OCI-LY1 (cell line): Measurements from ENCODE around the gene MARCKSL1.

Experiments used
- H2AFZ ChIP-seq: fragments of 200-600 bp; sonication (generic), shearing (Covaris generic); 2 replicates; pipeline ENCODE4 v1.6.0; 2014; ENCODE audit warnings: antibody characterized with exemption, mild to moderate bottlenecking, low read length
- H3F3A ChIP-seq: fragments of 200-600 bp; sonication (generic), shearing (Covaris generic); 2 replicates; pipeline ENCODE4 v1.6.0; 2014; ENCODE audit warnings: mild to moderate bottlenecking, antibody characterized with exemption, low read length, moderate library complexity; ENCODE audit not compliant: insufficient read depth
- H3K27ac ChIP-seq: fragments of 200-600 bp; sonication (generic); 2 replicates; pipeline ENCODE4 v1.5.1; 2014; ENCODE audit warnings: low read length, mixed run types, mild to moderate bottlenecking, low read depth; ENCODE audit not compliant: poor library complexity, severe bottlenecking
- H3K27me3 ChIP-seq: fragments of 200-600 bp; sonication (generic); 2 replicates; pipeline ENCODE4 v1.6.0; 2014; ENCODE audit warnings: antibody characterized with exemption, mild to moderate bottlenecking, low read length, moderate library complexity; ENCODE audit not compliant: insufficient read depth
- H3K36me3 ChIP-seq: fragments of 200-600 bp; sonication (generic); 2 replicates; pipeline ENCODE4 v1.6.1; 2014; ENCODE audit warnings: mild to moderate bottlenecking, antibody characterized with exemption, low read length, moderate library complexity, mixed read lengths; ENCODE audit not compliant: insufficient read depth
- H3K4me1 ChIP-seq: fragments of 200-600 bp; sonication (generic); 2 replicates; pipeline ENCODE4 v1.5.1; 2014; ENCODE audit warnings: mild to moderate bottlenecking, low read length, moderate library complexity; ENCODE audit not compliant: insufficient read depth, severe bottlenecking
- H3K4me2 ChIP-seq: fragments of 200-600 bp; sonication (generic), shearing (Covaris generic); 2 replicates; pipeline ENCODE4 v1.6.1; 2014; ENCODE audit warnings: low read length
- H3K4me3 ChIP-seq: fragments of 200-600 bp; sonication (generic); 2 replicates; pipeline ENCODE4 v1.5.1; 2014; ENCODE audit warnings: low read length, low read depth, mild to moderate bottlenecking, mixed read lengths; ENCODE audit not compliant: poor library complexity, severe bottlenecking
- H3K79me2 ChIP-seq: fragments of 200-600 bp; shearing (Covaris generic); 2 replicates; pipeline ENCODE4 v1.6.1; 2016; ENCODE audit warnings: mixed run types, low read length, mixed read lengths; ENCODE audit not compliant: insufficient read depth
- H3K9ac ChIP-seq: fragments of 200-600 bp; sonication (generic), shearing (Covaris generic); 2 replicates; pipeline ENCODE4 v1.6.1; 2014; ENCODE audit warnings: mild to moderate bottlenecking, low read length, mixed read lengths
- H3K9me2 ChIP-seq: fragments of 200-600 bp; sonication (generic), shearing (Covaris generic); 2 replicates; pipeline ENCODE4 v1.6.1; 2014; ENCODE audit warnings: low read depth, mild to moderate bottlenecking, low read length, mixed read lengths
- H3K9me3 ChIP-seq: fragments of 200-600 bp; shearing (Covaris generic); 2 replicates; pipeline ENCODE4 v1.6.1; 2014; ENCODE audit warnings: low read length, mixed read lengths
- H4K20me1 ChIP-seq: fragments of 200-600 bp; sonication (generic), shearing (Covaris generic); 2 replicates; pipeline ENCODE4 v1.6.0; 2016; ENCODE audit warnings: mild to moderate bottlenecking, low read length; ENCODE audit not compliant: insufficient read depth
- CTCF ChIP-seq: fragments of 200-600 bp; sonication (generic), shearing (Covaris generic); IDR thresholded peaks from 2 replicates; pipeline ENCODE4 v1.5.1; 2017; ENCODE audit warnings: mild to moderate bottlenecking, antibody characterized with exemption, low read length, moderate library complexity, mixed read lengths
- EZH2 ChIP-seq: fragments of 200-600 bp; sonication (generic), shearing (Covaris generic); IDR thresholded peaks from 2 replicates; pipeline ENCODE4 v1.8.0; 2017; ENCODE audit warnings: borderline replicate concordance, mixed run types, mild to moderate bottlenecking, antibody characterized with exemption, low read length, moderate library complexity, mixed read lengths

MARCKSL1 gene

GRCh38 chr1:32363713-32364112, 27.7 kb upstream of the MARCKSL1 start:
- Histone ChIP-seq H4K20me1 (no peaks in the 10 kb centered on the region), H3K9ac (no peak overlapping the region), H3F3A (no peaks in the 10 kb centered on the region), H3K4me1 (peaks cover 14% of the 10 kb centered on the region), H3K9me2 (no peaks in the 10 kb centered on the region), H3K36me3 (peaks cover 47% of the 10 kb centered on the region), H3K9me3 (no peaks in the 10 kb centered on the region), H3K27me3 (no peaks in the 10 kb centered on the region), H3K4me2 (no peak overlapping the region), H3K27ac (no peak overlapping the region), H2AFZ (no peak overlapping the region), H3K4me3 (no peak overlapping the region), H3K79me2 (no peaks in the 10 kb centered on the region)
- no peak for TF ChIP-seq CTCF

DNA sequence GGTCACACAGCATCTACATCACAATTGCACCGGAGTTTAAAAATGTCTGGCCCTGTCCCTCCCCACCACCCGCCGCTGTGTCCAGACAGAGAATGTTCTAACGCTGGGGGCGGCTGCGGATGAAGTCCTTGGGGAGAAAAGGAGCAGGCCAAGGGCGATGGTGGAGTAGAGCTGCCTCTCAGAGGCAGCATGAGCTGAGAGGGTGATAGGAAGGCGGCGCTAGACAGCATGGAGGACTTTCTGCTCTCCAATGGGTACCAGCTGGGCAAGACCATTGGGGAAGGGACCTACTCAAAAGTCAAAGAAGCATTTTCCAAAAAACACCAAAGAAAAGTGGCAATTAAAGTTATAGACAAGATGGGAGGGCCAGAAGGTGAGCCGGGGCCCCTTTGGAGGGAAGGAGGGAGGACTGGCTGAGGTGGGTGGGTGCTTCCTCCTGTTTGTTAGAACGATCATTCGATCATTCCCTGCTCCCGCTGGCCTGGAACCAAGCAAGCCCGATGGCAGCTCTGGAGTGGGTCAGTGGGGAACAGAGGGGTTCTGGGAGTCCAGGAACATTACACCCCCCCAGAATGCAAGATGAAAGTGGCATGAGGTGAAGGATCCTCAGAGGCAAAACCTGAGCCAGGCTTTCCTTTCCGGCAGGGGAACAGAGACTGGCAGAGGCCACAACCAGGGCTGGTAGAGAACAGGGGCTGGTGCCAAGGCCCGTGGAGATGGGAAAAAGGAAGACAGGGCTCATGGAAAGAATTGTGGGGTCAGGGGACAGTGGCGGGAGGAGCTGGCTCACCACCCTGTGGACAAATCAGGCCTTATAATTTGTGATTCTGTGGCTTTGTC, 26.7 kb upstream of the MARCKSL1 start, which contains the start of the genes FAM229A and TSSK3:
TSS of gene FAM229A (minus strand) at position 12 of the 840 bp plus-strand sequence. CDS start 394 bp downstream, outside the sequence.
TSS of gene TSSK3 (plus strand) at position 66 of the 840 bp plus-strand sequence. CDS start at position 229, 163 bp downstream.
- TF ChIP-seq CTCF: no peak
- no peak for TF ChIP-seq EZH2
- H3K4me2 ChIP-seq: peak within 1 kb of the TSS; percentile 58
- H3K4me1 ChIP-seq: peaks cover 14% of the 10 kb centered on the region
- H3K9me2 ChIP-seq: no peaks in the 10 kb centered on the region
- no peaks in the 10 kb centered on the region for H3K79me2 ChIP-seq
- peak within 1 kb of the TSS; percentile 32 for H3K4me3 ChIP-seq
- H2AFZ ChIP-seq: no peak within 1 kb of the TSS
- no peaks in the 10 kb centered on the region for H3K9me3 ChIP-seq
- H3K27ac ChIP-seq: no peak within 1 kb of the TSS
- no peaks in the 10 kb centered on the region for H3K27me3 ChIP-seq
- H3K9ac ChIP-seq: no peak within 1 kb of the TSS
- H4K20me1 ChIP-seq: no peaks in the 10 kb centered on the region
- H3K36me3 ChIP-seq: peaks cover 40% of the 10 kb centered on the region
- H3F3A ChIP-seq: no peaks in the 10 kb centered on the region

- Histone ChIP-seq H3K9ac (no peak overlapping the region), H3K9me2 (no peaks in the 10 kb centered on the region), H3K9me3 (no peaks in the 10 kb centered on the region), H3K4me3 (peak overlapping the region; percentile 32), H3K36me3 (peaks cover 32% of the 10 kb centered on the region), H4K20me1 (no peaks in the 10 kb centered on the region), H3K27me3 (no peaks in the 10 kb centered on the region), H3K79me2 (no peaks in the 10 kb centered on the region), H3K4me2 (peak overlapping the region; percentile 58), H3F3A (no peaks in the 10 kb centered on the region), H2AFZ (no peak overlapping the region), H3K4me1 (peaks cover 14% of the 10 kb centered on the region), H3K27ac (no peak overlapping the region)
- TF ChIP-seq EZH2: no peak
- TF ChIP-seq CTCF: no peak
These were observed 25.8 kb upstream of the MARCKSL1 start for GRCh38 chr1:32361674-32362473.
